Activated CD4-positive, alpha-beta memory T cell treated with anti-CD3 and anti-CD28 coated beads, Interleukin-2, amount 10 ng/mL, durations not matched to agents 7 days and 5 days (primary cell): ENCODE measurements around the gene FGF19. TPM values are rescaled to one million over a fixed set of nuclear protein-coding genes. Genes with fewer than 3 reads are reported as not detected.
A peak's percentile ranks its signal among the peaks of the same experiment; 100 is the strongest.

Source experiments
- CTCF ChIA-PET: fragments of 350-600 bp; sonication (Branson Sonifier 250); formaldehyde crosslinking; loops from one replicate; lab custom pipeline; 2021; ENCODE audit warnings: antibody characterized with exemption, inconsistent platforms; lab: Charles Lee
- POLR2A ChIA-PET: fragments of 350-600 bp; sonication (Branson Sonifier 250); formaldehyde crosslinking; loops from one replicate; lab custom pipeline; 2021; ENCODE audit warnings: antibody characterized with exemption; lab: Charles Lee
- DNase-seq: peaks from one replicate; pipeline ENCODE4 v3.0.0-alpha.2; 2020
- H3K27ac Mint-ChIP-seq: one replicate; pipeline ENCODE4 v1.8.0; 2021; ENCODE audit warnings: mild to moderate bottlenecking, mixed read lengths
- H3K27me3 Mint-ChIP-seq: one replicate; pipeline ENCODE4 v1.8.0; 2021; ENCODE audit warnings: mixed read lengths
- H3K36me3 Mint-ChIP-seq: one replicate; pipeline ENCODE4 v1.8.0; 2021; ENCODE audit warnings: low read depth, mixed read lengths
- H3K4me1 Mint-ChIP-seq: one replicate; pipeline ENCODE4 v1.8.0; 2021; ENCODE audit warnings: mixed read lengths
- H3K4me3 Mint-ChIP-seq: one replicate; pipeline ENCODE4 v1.8.0; 2021; ENCODE audit warnings: mild to moderate bottlenecking, mixed read lengths
- H3K9me3 Mint-ChIP-seq: one replicate; pipeline ENCODE4 v1.8.0; 2021; ENCODE audit warnings: mixed read lengths
- total RNA-seq, 2 experiments: library from RNA; stranded (reverse); gene quantifications; one replicate each; pipeline ENCODE4 v1.2.3, GENCODE V29; 2021

Gene FGF19
- total RNA-seq, 2 experiments from 2014 or later: not detected

DNA sequence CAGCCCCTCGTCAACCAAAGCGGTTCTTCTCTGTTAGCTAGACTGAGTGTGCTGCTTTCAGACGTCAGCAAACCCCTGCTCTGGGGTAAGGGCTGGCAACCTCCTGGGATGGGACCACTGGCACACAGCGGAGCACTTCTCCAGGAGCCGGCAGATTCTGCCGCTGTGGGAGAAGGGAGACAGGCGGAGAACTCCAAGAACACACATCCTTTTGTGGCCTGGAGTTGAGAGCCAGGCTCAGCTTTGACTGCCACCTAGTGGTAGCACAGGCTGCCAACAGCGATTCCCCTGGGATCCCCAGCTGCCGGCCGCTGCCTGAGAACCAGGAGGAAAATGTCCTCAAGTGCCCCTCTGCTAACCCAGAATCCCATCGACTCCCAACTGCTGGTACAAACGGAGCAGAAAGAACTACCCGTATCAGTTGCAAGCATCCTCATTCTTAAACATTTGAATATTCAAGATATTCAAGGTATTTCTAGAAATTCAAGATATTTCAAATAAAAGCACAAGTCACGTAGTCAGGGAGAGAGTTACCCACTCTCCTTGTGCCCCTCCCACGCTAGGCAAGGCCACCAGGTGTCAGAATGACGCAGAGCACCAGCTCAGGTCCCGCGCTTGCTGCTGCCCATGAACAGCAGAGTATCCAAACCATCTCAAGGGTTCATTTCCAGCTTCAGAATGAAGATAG, 33.5 kb downstream of the FGF19 start:
- peak; percentile 61 for DNase-seq
- ChIA-PET CTCF (interaction anchor here (0.6 to 2.3 kb wide), 13 partner anchors 8 to 568 kb away, joined by 3 to 8 read pairs (median 3); no protein-coding TSS in a partner anchor), POLR2A (interaction anchor here (1.2 to 1.3 kb wide), 2 partner anchors 15 to 534 kb away, joined by 3 to 4 read pairs; no protein-coding TSS in a partner anchor)
- peak overlapping the region; percentile 16 for H3K27ac Mint-ChIP-seq
- H3K4me1 Mint-ChIP-seq: peaks cover 31% of the 10 kb centered on the region
- H3K27me3 Mint-ChIP-seq: peaks cover under 1% of the 10 kb centered on the region
- H3K36me3 Mint-ChIP-seq: peaks cover 15% of the 10 kb centered on the region
- H3K4me3 Mint-ChIP-seq: no peak overlapping the region
- H3K9me3 Mint-ChIP-seq: no peaks in the 10 kb centered on the region

DNA sequence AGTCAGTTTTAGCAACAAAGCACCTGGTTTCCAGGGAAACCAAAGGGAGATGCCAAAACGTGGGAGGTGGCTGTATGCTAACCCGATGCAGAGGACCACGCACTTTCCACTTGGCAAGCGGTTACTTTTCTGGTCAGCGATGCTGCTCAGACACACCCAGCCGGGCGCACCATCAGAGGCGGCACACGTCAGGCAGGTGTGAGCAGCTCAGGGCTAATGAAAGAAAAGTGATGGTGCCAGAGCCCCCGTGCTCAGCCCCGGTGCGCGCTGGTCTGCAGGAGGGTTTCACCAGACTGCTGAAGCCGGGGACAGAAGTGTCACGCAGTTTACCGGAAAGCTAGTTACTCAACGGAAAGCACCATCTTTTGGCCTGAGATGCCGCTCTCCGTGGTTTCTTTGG, 34.3 kb downstream of the FGF19 start:
- ChIA-PET CTCF (interaction anchor here (0.7 to 2.3 kb wide), 4 partner anchors 11 to 26 kb away, joined by 3 to 8 read pairs (median 5); no protein-coding TSS in a partner anchor), POLR2A (interaction anchor here (1.2 kb wide), 1 partner anchor 14 kb away, joined by 3 read pairs; no protein-coding TSS in a partner anchor)
- Mint-ChIP-seq H3K36me3 (peaks cover 16% of the 10 kb centered on the region), H3K27ac (no peak overlapping the region), H3K4me3 (no peak overlapping the region), H3K27me3 (no peaks in the 10 kb centered on the region), H3K4me1 (peaks cover 26% of the 10 kb centered on the region), H3K9me3 (no peaks in the 10 kb centered on the region)
- no peak for DNase-seq

DNA sequence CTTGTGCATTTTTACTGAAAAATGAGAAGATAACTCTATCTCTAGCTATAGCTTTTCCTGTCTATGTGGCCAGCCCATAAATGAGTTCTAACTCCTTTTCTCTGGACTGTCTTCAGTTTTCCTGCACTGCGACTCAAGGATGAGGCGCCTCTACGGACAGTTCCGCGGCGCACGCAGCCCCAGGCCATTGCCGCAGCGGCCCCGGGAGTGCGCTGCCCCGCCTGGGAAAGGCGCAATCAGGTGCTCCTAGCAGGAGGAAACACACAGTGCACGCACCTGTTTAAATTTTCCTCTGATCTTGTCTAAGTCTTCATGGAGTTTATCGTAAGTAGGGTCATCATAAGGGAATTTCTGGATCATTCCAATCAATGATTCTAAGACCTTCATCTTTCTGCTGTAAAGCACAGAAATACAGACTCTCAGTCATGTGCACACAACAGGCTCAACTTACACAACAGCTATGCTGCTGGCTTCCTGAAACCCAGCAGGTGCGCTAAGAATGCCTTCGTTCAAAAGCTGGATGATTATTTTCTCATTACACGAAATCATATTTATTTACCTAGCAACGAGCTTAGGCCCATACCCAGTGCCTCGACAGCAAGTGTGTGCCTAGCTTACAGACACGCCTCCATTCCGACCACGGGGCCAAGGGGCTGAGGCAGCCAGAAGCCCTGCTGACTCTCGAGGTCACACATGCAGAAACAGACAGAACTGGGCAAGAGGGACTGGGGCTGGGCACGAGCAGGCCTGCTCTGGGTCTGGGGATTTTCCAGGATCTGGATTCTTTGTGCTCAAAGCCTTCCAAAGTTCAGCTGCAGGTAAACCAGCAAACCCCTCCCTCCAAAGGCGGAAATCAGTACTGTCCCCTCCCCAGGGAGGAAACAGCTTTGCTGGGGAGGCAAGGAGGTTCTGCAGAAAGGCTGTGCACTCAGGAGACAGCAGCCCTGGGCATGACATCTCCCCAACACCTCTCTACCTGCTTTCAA, 35.9 kb downstream of the FGF19 start:
- Mint-ChIP-seq H3K9me3 (no peaks in the 10 kb centered on the region), H3K27ac (no peak overlapping the region), H3K4me1 (peaks cover 13% of the 10 kb centered on the region), H3K4me3 (no peak overlapping the region), H3K36me3 (peaks cover 15% of the 10 kb centered on the region), H3K27me3 (no peaks in the 10 kb centered on the region)
- ChIA-PET POLR2A (interaction anchor here (0.7 kb wide), 1 partner anchor 356 kb away, joined by 5 read pairs; no protein-coding TSS in a partner anchor), CTCF (interaction anchor here (0.6 kb wide), 1 partner anchor 48 kb away, joined by 3 read pairs; no protein-coding TSS in a partner anchor)
- no peak for DNase-seq

DNA sequence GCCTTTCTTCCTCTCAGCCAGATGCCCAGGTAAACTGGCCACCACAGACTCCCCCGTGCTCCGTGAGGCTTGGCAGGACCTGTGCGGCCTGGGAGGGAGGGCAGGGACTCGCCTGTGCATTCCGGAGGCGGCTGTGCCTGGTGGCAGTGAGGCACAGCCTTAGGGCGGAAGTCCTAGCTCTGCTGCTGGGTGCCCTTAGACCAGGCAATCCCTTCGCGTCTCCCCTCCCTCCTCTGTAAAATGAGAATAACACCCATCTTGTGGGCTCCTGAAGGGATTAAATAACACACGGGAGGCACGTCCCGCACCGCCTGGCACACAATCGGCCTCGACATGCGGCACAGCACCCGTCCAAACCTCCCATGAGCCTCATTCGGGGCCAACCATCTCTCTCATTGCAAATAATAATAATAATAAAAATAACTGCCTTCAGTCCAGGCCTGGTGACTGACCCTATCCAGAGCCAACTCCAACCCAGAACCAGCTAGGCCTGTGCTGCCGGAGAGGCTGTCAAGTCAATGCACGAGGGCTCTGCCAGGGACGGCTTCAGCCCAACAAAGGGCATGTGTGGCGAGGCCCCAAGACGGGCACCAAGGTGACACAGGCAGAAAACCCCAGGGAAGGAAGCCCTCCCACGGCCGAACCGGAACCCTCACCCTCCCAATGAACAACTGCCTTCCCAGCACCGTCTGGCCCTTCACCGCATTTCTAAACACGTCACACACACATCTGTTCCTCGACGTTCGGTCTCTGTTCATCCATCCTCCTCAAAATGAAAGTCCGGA, 36.9 kb downstream of the FGF19 start:
- Mint-ChIP-seq H3K4me3 (no peak overlapping the region), H3K36me3 (peaks cover 15% of the 10 kb centered on the region), H3K4me1 (peaks cover 8% of the 10 kb centered on the region), H3K27ac (no peak overlapping the region), H3K27me3 (no peaks in the 10 kb centered on the region), H3K9me3 (no peaks in the 10 kb centered on the region)
- CTCF ChIA-PET: interaction anchor here (1.0 kb wide), 1 partner anchor 7 kb away, joined by 3 read pairs; no protein-coding TSS in a partner anchor
- no peak for DNase-seq
- POLR2A ChIA-PET: no interaction called here

DNA sequence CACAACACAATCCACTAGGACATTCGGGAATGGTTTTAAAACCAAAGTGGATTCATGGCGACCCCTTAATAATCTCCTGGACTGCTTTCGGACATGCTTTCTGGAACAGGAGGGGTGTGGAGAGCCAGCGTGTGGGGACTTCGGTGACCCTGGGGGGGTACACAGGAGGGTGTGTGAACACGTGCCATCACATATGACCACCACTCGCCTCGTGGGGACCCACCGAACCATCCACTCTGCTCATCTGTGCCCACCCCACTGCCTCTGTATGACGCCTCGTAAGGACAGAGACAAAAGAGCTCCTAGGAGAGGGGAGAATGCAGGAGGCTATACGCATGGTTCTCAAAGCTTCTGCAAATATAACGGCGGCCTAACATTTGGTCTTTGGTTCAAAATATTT, 37.6 kb downstream of the FGF19 start:
- H3K4me1 Mint-ChIP-seq: peaks cover 8% of the 10 kb centered on the region
- no peaks in the 10 kb centered on the region for H3K9me3 Mint-ChIP-seq
- no peaks in the 10 kb centered on the region for H3K27me3 Mint-ChIP-seq
- ChIA-PET CTCF (interaction anchor here (1.0 kb wide), 1 partner anchor 8 kb away, joined by 3 read pairs; no protein-coding TSS in a partner anchor), POLR2A (no interaction called here)
- no peak overlapping the region for H3K4me3 Mint-ChIP-seq
- peaks cover 15% of the 10 kb centered on the region for H3K36me3 Mint-ChIP-seq
- H3K27ac Mint-ChIP-seq: no peak overlapping the region
- DNase-seq: no peak

DNA sequence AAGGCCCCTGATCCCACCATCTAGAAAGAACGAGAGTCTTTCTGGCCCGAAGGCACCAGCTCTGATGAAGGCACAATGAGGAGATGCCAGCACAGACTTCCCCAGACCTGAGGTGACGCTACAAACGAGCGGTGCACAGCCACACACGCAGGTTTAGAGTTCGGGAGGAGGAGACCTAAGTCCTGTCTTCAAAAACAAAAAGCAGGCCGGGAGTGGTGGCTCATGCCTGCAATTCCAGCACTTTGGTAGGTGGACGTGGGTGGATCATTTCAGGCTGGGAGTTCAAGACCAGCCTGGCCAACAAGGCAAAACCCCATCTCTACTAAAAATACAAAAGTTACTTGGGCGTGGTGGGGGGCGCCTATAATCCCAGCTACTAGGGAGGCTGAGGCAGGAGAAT, 38.2 kb downstream of the FGF19 start:
- CTCF ChIA-PET: no interaction called here
- no peak overlapping the region for H3K4me3 Mint-ChIP-seq
- no peaks in the 10 kb centered on the region for H3K27me3 Mint-ChIP-seq
- POLR2A ChIA-PET: no interaction called here
- H3K4me1 Mint-ChIP-seq: peaks cover 8% of the 10 kb centered on the region
- H3K27ac Mint-ChIP-seq: no peak overlapping the region
- no peak for DNase-seq
- H3K36me3 Mint-ChIP-seq: peaks cover 14% of the 10 kb centered on the region
- H3K9me3 Mint-ChIP-seq: no peaks in the 10 kb centered on the region

DNA sequence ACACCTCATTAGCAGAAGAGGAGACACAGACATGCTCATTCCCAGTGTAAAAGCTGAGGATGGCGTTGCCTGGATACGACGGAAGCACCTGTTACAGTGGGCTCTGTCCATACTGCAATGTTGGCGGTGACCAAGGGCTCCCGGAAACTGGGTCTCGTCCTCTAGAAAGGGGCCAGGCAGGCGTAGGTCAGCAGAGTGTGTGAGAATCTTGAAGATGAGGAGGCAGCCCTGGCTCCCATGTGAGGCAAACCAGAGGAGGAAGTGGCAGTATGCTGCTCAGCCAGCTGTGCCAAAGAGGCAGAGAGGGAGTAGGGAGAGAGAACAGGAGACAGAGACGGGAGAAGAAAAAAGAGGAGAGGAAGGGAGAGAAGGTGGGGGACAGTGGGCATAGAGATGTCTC, 38.9 kb downstream of the FGF19 start:
- H3K36me3 Mint-ChIP-seq: peaks cover 7% of the 10 kb centered on the region
- no peaks in the 10 kb centered on the region for H3K9me3 Mint-ChIP-seq
- no peak for DNase-seq
- CTCF ChIA-PET: no interaction called here
- peaks cover under 1% of the 10 kb centered on the region for H3K4me1 Mint-ChIP-seq
- H3K27ac Mint-ChIP-seq: no peak overlapping the region
- H3K4me3 Mint-ChIP-seq: no peak overlapping the region
- H3K27me3 Mint-ChIP-seq: no peaks in the 10 kb centered on the region
- POLR2A ChIA-PET: interaction anchor here (1.2 kb wide), 1 partner anchor 10 kb away, joined by 4 read pairs; the partner anchor contains the start of gene LTO1

DNA sequence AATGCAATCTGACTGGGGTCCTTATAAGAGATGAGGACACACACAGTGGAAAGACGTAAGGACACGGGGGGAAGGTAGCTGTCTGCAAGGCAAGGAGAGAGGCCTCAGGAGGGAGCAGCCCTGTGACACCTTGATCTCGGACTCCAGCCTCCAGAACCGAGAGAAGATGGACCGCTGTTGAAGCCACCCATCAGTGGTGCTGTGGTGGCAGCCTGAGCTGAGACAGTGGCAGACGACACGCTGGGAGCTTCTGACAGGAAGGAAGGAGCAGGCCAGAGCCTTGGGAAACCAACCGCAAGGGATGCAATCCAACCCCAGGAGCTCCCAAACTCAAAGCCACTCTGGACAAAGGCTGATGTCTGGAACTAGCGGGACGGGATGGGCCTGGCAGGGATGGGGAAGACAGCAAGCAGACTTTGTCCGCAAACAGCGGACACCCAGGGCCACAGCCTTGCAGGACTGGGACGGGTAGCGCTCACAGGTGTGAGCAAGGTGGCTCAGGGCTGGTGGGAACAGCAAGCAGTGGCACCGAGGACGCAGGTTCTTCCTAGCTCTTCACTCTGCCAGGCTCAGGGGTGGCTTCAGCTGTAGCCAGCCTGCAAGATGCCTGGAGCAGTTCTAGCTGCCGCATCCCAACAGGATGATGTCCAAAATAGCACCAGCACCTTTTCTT, 39.6 kb downstream of the FGF19 start:
- H3K4me3 Mint-ChIP-seq: no peak overlapping the region
- ChIA-PET POLR2A (interaction anchor here (1.2 kb wide), 1 partner anchor 11 kb away, joined by 4 read pairs; the partner anchor contains the start of gene LTO1), CTCF (no interaction called here)
- H3K36me3 Mint-ChIP-seq: peaks cover 6% of the 10 kb centered on the region
- H3K27me3 Mint-ChIP-seq: no peaks in the 10 kb centered on the region
- DNase-seq: no peak
- no peak overlapping the region for H3K27ac Mint-ChIP-seq
- no peaks in the 10 kb centered on the region for H3K4me1 Mint-ChIP-seq
- no peaks in the 10 kb centered on the region for H3K9me3 Mint-ChIP-seq

DNA sequence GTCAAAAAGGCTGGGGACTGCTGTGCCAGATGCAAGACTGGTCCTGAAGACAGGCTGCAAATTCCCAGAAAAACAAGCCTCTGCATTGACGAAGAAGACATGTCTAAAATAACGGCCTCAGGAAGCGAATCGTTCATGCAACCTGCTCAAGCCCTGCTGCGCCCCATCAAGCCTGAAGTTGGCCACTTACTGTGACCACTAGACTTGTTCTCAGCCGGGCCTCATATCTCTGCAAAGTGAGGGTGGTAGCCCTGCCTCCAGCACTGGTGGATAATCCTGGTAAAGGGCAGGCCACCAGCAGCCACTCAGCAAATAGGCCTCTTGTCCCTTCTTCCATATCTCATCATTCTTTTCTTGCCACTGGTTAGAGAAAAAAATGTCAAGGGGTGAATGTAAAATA, 40.5 kb downstream of the FGF19 start:
- ChIA-PET CTCF (no interaction called here), POLR2A (no interaction called here)
- Mint-ChIP-seq H3K27ac (no peak overlapping the region), H3K4me1 (no peaks in the 10 kb centered on the region), H3K4me3 (no peak overlapping the region), H3K27me3 (no peaks in the 10 kb centered on the region), H3K9me3 (no peaks in the 10 kb centered on the region), H3K36me3 (peaks cover 3% of the 10 kb centered on the region)
- no peak for DNase-seq

DNA sequence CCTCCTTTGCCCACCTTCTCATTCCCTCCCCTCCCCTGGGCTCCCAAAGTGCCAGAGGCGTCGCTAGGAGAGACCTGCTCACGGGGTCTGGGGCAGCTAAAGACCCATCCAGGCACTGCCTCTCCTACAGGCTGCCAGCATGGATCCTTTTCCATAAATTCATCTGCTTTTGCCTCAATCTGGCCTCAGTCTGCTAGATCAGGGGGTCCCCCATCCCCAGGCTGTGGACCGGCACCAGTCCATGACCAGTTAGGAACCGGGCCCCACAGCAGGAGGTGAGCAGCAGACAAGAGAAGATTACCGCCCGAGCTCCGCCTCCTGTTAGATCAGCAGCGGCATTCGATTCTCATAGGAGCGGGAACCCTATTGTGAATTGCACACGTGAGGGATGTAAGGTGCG, 41.0 kb downstream of the FGF19 start:
- Mint-ChIP-seq H3K9me3 (no peaks in the 10 kb centered on the region), H3K4me1 (no peaks in the 10 kb centered on the region), H3K36me3 (peaks cover 3% of the 10 kb centered on the region), H3K27ac (no peak overlapping the region), H3K27me3 (no peaks in the 10 kb centered on the region), H3K4me3 (no peak overlapping the region)
- ChIA-PET CTCF (interaction anchor here (1.8 kb wide), 1 partner anchor 8 kb away, joined by 5 read pairs; no protein-coding TSS in a partner anchor), POLR2A (no interaction called here)
- no peak for DNase-seq

DNA sequence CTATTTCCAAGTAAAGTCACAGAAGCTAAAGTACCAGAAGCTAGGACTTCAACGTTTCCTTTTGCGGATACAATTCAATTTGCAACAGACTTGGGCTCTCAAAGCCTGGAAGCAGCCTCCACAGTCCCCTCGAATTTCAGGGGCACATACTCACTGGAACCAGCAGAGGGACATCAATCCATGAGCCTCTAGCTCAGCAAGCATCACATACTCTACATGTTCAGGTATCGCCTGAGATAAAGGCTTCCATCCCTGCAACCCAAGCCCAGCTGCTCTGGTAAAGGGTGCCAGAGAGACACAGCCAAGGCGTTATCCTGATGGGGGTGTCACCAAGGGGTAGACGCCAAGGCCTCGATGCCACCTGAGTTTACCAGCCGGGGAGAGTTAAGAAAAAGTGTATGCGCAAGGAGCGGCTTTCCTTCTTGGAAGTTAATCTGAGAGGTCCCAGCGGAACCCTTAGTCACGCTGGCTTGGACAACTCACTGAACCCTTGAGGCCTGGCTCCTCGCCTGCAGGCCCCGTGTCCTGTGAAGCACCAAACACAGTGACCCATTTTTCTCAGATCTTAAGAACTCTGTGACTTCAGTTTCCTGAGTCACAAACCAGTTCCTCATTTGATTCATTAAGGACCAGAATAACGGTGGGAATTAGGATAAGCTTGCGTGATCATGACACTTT, 41.7 kb downstream of the FGF19 start:
- peaks cover 3% of the 10 kb centered on the region for H3K36me3 Mint-ChIP-seq
- no peaks in the 10 kb centered on the region for H3K4me1 Mint-ChIP-seq
- DNase-seq: no peak
- H3K27ac Mint-ChIP-seq: no peak overlapping the region
- ChIA-PET CTCF (interaction anchor here (1.0 to 1.8 kb wide), 3 partner anchors 8 to 369 kb away, joined by 3 to 5 read pairs (median 5); no protein-coding TSS in a partner anchor), POLR2A (interaction anchor here (1.4 kb wide), 1 partner anchor 12 kb away, joined by 4 read pairs; the partner anchor contains the start of gene LTO1)
- H3K27me3 Mint-ChIP-seq: no peaks in the 10 kb centered on the region
- H3K9me3 Mint-ChIP-seq: no peaks in the 10 kb centered on the region
- no peak overlapping the region for H3K4me3 Mint-ChIP-seq
